Breast epithelium (tissue), 4 donors: ENCODE results near the gene YIPF4. TPM values are rescaled to one million over a fixed set of nuclear protein-coding genes. Genes with fewer than 3 reads are reported as not detected.
"Not testable (repeated sequence)": the region's sequence is repeated elsewhere in the genome, so short reads cannot be mapped to it uniquely, and the experiment has no call there.

ENCODE experiments used
- DNase-seq, 2 donors: peaks; one replicate each; pipeline ENCODE4 v3.0.0-alpha.2; 2019; ENCODE audit warnings: low spot score in 2 of 2
- H3K27ac ChIP-seq, 2 donors: fragments of 200-600 bp; sonication (generic) in 1 of 2; one replicate each; pipeline ENCODE4 v1.5.1; 2016 to 2019; ENCODE audit warnings: mild to moderate bottlenecking in 1 of 2
- H3K27me3 ChIP-seq, 2 donors: fragments of 200-600 bp; sonication (generic) in 1 of 2; one replicate each; pipeline versions ENCODE4 v1.5.1 to v1.6.0; 2017 to 2019; ENCODE audit warnings: control low read depth in 1 of 2, mild to moderate bottlenecking in 1 of 2
- H3K36me3 ChIP-seq: fragments of 200-600 bp; one replicate; pipeline ENCODE4 v1.5.1; 2019
- H3K4me1 ChIP-seq, 2 donors: fragments of 200-600 bp; sonication (generic); one replicate each; pipeline ENCODE4 v1.5.1; 2016 to 2019; ENCODE audit warnings: control low read depth in 1 of 2
- H3K4me3 ChIP-seq, 3 donors: fragments of 200-600 bp; sonication (generic); 1 replicate in 2 of 3; 2 replicates in 1 of 3; pipeline ENCODE4 v1.5.1; 2016 to 2019; ENCODE audit warnings: mild to moderate bottlenecking in 3 of 3, moderate library complexity in 2 of 3
- H3K9me3 ChIP-seq, 2 donors: fragments of 200-600 bp; sonication (generic) in 1 of 2; one replicate each; pipeline ENCODE4 v1.5.1; 2016 to 2019; ENCODE audit warnings: control low read depth in 1 of 2
- CTCF ChIP-seq, 3 donors: fragments of 450-650 bp; IDR thresholded peaks; one replicate each; pipeline ENCODE4 v1.5.1; 2016 to 2017; ENCODE audit warnings: antibody characterized with exemption in 3 of 3, mild to moderate bottlenecking in 3 of 3, moderate library complexity in 3 of 3
- POLR2A ChIP-seq: fragments of 450-650 bp; IDR thresholded peaks from one replicate; pipeline ENCODE4 v1.6.1; 2016; ENCODE audit warnings: antibody characterized with exemption, mild to moderate bottlenecking, moderate library complexity
- POLR2AphosphoS5 ChIP-seq, 3 donors: sonication (generic); formaldehyde crosslinking; IDR thresholded peaks; one replicate each; pipeline ENCODE4 v1.6.1; 2017; ENCODE audit warnings: antibody characterized with exemption in 3 of 3
- intact Hi-C: fragments of 100-400 bp; cut with DNase I; formaldehyde crosslinking; loops from one replicate; pipeline ENCODE4 v1.15.1; 2023; ENCODE audit warnings: low total_unique reads
- total RNA-seq, 3 donors: library from RNA; depleted of rRNA; stranded (reverse); fragments of >200 nt; gene quantifications; one replicate each; pipeline ENCODE4 v1.1.0, GENCODE V29; 2016

YIPF4 gene
- total RNA-seq, 3 donors from 2014 or later, result 14.7 to 44.5 (median 16.8) TPM

GRCh38 chr2:32291746-32292145, 14.0 kb downstream of the YIPF4 start:
- Histone ChIP-seq H3K9me3 (no peaks in the 10 kb centered on the region), H3K27me3 (no peaks in the 10 kb centered on the region), H3K27ac (no peak overlapping the region), H3K36me3 (no peaks in the 10 kb centered on the region), H3K4me3 (no peak overlapping the region), H3K4me1 (no peaks in the 10 kb centered on the region)
- no peak for TF ChIP-seq CTCF (IDR thresholded peaks at IDR 0.05)
- no peak for TF ChIP-seq POLR2AphosphoS5 (IDR thresholded peaks at IDR 0.05)
- intact Hi-C loops, result no loop called here
- no peak for DNase-seq

GRCh38 chr2:32293493-32293892, 15.8 kb downstream of the YIPF4 start:
- intact Hi-C loops, DNase-seq, H3K27ac ChIP-seq, H3K4me1 ChIP-seq, H3K27me3 ChIP-seq, H3K9me3 ChIP-seq, H3K4me3 ChIP-seq, H3K36me3 ChIP-seq: not testable (repeated sequence)

- intact Hi-C loops, H3K27me3 ChIP-seq, H3K4me3 ChIP-seq, H3K9me3 ChIP-seq, H3K36me3 ChIP-seq, H3K4me1 ChIP-seq, DNase-seq, H3K27ac ChIP-seq: not testable (repeated sequence)
These were observed 16.4 kb downstream of the YIPF4 start for GRCh38 chr2:32293966-32294562.

GRCh38 chr2:32310577-32310976, 32.9 kb downstream of the YIPF4 start:
- no peaks in the 10 kb centered on the region for H3K36me3 ChIP-seq
- H3K27ac ChIP-seq, result no peak overlapping the region
- DNase-seq, result no peak
- H3K4me3 ChIP-seq, result no peak overlapping the region
- no peaks in the 10 kb centered on the region for H3K27me3 ChIP-seq
- intact Hi-C loops, result no loop called here
- H3K9me3 ChIP-seq, result no peaks in the 10 kb centered on the region
- no peaks in the 10 kb centered on the region for H3K4me1 ChIP-seq
- no peak for TF ChIP-seq POLR2A
- TF ChIP-seq CTCF (IDR thresholded peaks at IDR 0.05), result no peak
- no peak for TF ChIP-seq POLR2AphosphoS5 (IDR thresholded peaks at IDR 0.05)

GRCh38 chr2:32314886-32315285, 37.2 kb downstream of the YIPF4 start:
- TF ChIP-seq POLR2AphosphoS5 (IDR thresholded peaks at IDR 0.05) (no peak), CTCF (IDR thresholded peaks at IDR 0.05) (no peak), POLR2A (no peak)
- no peaks in the 10 kb centered on the region for H3K36me3 ChIP-seq

GRCh38 chr2:32328679-32329078, 51.0 kb downstream of the YIPF4 start:
- intact Hi-C loops, DNase-seq, H3K27ac ChIP-seq, H3K36me3 ChIP-seq, H3K4me3 ChIP-seq, H3K9me3 ChIP-seq, H3K4me1 ChIP-seq, H3K27me3 ChIP-seq: not testable (repeated sequence)

More at GRCh38 chr2:32314886-32315285, 37.2 kb downstream of the YIPF4 start:
- Histone ChIP-seq H3K4me1 (no peaks in the 10 kb centered on the region), H3K9me3 (no peaks in the 10 kb centered on the region), H3K27me3 (no peaks in the 10 kb centered on the region), H3K4me3 (no peak overlapping the region), H3K27ac (no peak overlapping the region)
- no peak for DNase-seq
- intact Hi-C loops, result no loop called here

GRCh38 chr2:32329180-32329980, 51.7 kb downstream of the YIPF4 start:
- H3K4me1 ChIP-seq, intact Hi-C loops, H3K27me3 ChIP-seq, DNase-seq, H3K27ac ChIP-seq, H3K9me3 ChIP-seq, H3K4me3 ChIP-seq, H3K36me3 ChIP-seq: not testable (repeated sequence)
